Neural cell (in vitro differentiated cells): ENCODE data around the gene CIT. TPM values are rescaled to one million over a fixed set of nuclear protein-coding genes. Genes with fewer than 3 reads are reported as not detected.

ENCODE experiments used
- H2AFZ ChIP-seq: fragments of 200-600, 300-800 bp; sonication (generic), shearing (Covaris generic); 2 replicates; pipeline ENCODE4 v1.6.0; 2014; ENCODE audit warnings: low read depth, mild to moderate bottlenecking, antibody characterized with exemption, low read length, moderate library complexity
- H3F3A ChIP-seq: fragments of 200-600 bp; shearing (Covaris generic); 2 replicates; pipeline ENCODE4 v1.6.1; 2016; ENCODE audit warnings: mild to moderate bottlenecking, moderate library complexity, mixed read lengths, antibody characterized with exemption, low read length; ENCODE audit not compliant: insufficient read depth, poor library complexity, severe bottlenecking
- H3K27ac ChIP-seq: fragments of 200-600, 300-800 bp; sonication (generic), shearing (Covaris generic); 2 replicates; pipeline ENCODE4 v1.5.1; 2014; ENCODE audit warnings: mild to moderate bottlenecking, low read length, moderate library complexity
- H3K27me3 ChIP-seq: fragments of 300-800, 200-600 bp; sonication (generic), shearing (Covaris generic); 2 replicates; pipeline ENCODE4 v1.6.0; 2014; ENCODE audit warnings: mild to moderate bottlenecking, low read depth, low read length, moderate library complexity; ENCODE audit not compliant: insufficient read depth
- H3K36me3 ChIP-seq: fragments of 300-800, 200-600 bp; sonication (generic), shearing (Covaris generic); 2 replicates; pipeline ENCODE4 v1.5.1; 2014; ENCODE audit warnings: mild to moderate bottlenecking, antibody characterized with exemption, low read length, moderate library complexity; ENCODE audit not compliant: insufficient read depth
- H3K4me2 ChIP-seq: fragments of 300-800, 200-600 bp; sonication (generic), shearing (Covaris generic); 2 replicates; pipeline ENCODE4 v1.6.0; 2014; ENCODE audit warnings: mild to moderate bottlenecking, low read length
- H3K4me3 ChIP-seq: fragments of 300-800, 200-600 bp; sonication (generic), shearing (Covaris generic); 2 replicates; pipeline ENCODE4 v1.5.1; 2014; ENCODE audit warnings: mild to moderate bottlenecking, low read length, moderate library complexity
- H3K79me2 ChIP-seq: fragments of 200-600 bp; shearing (Covaris generic); replicated peaks from 2 replicates; pipeline ENCODE4 v1.6.0; 2014; ENCODE audit warnings: mild to moderate bottlenecking, low read length, moderate library complexity; ENCODE audit not compliant: insufficient read depth
- H3K9ac ChIP-seq: fragments of 300-800, 200-600 bp; sonication (generic), shearing (Covaris generic); 2 replicates; pipeline ENCODE4 v1.6.1; 2016; ENCODE audit warnings: mild to moderate bottlenecking, low read length, mixed read lengths
- H3K9me2 ChIP-seq: fragments of 200-600 bp; shearing (Covaris generic); 2 replicates; pipeline ENCODE4 v1.6.1; 2016; ENCODE audit warnings: mild to moderate bottlenecking, low read length, mixed read lengths; ENCODE audit not compliant: insufficient read depth
- H3K9me3 ChIP-seq: fragments of 200-600, 300-800 bp; sonication (generic), shearing (Covaris generic); 2 replicates; pipeline ENCODE4 v1.6.1; 2016; ENCODE audit warnings: mild to moderate bottlenecking, mixed run types, low read length, moderate library complexity, mixed read lengths
- H4K20me1 ChIP-seq: fragments of 200-600 bp; shearing (Covaris generic); 2 replicates; pipeline ENCODE4 v1.6.1; 2016; ENCODE audit warnings: mild to moderate bottlenecking, mixed run types; ENCODE audit not compliant: insufficient read depth
- CTCF ChIP-seq: fragments of 450-650 bp; IDR thresholded peaks from 2 replicates; pipeline ENCODE4 v1.5.1; 2014; ENCODE audit warnings: antibody characterized with exemption, mild to moderate bottlenecking, moderate library complexity; ENCODE audit not compliant: poor library complexity, severe bottlenecking
- EP300 ChIP-seq: fragments of 450-650 bp; conservative IDR thresholded peaks from 2 replicates; pipeline ENCODE4 v1.6.1; 2014; ENCODE audit warnings: antibody characterized with exemption, mild to moderate bottlenecking, moderate library complexity; ENCODE audit not compliant: poor library complexity, severe bottlenecking
- EZH2 ChIP-seq: fragments of 200-600, 300-800 bp; shearing (Covaris generic), sonication (generic); IDR thresholded peaks from 2 replicates; pipeline ENCODE4 v1.6.1; 2014; ENCODE audit warnings: antibody characterized with exemption, low read length, borderline replicate concordance, mild to moderate bottlenecking; ENCODE audit not compliant: insufficient read depth, poor library complexity, severe bottlenecking
- MXI1 ChIP-seq: fragments of 450-650 bp; conservative IDR thresholded peaks from 2 replicates; pipeline ENCODE4 v1.6.1; 2014; ENCODE audit warnings: antibody characterized with exemption, mild to moderate bottlenecking; ENCODE audit not compliant: poor library complexity, severe bottlenecking
- POLR2AphosphoS5 ChIP-seq: IDR thresholded peaks from 2 replicates; pipeline ENCODE4 v1.6.1; 2012
- RAD21 ChIP-seq: fragments of 450-650 bp; conservative IDR thresholded peaks from 2 replicates; pipeline ENCODE4 v1.6.1; 2014; ENCODE audit warnings: antibody characterized with exemption, mild to moderate bottlenecking, moderate library complexity
- REST ChIP-seq: IDR thresholded peaks from 2 replicates; pipeline ENCODE4 v1.6.1; 2012; ENCODE audit warnings: borderline replicate concordance
- SMC3 ChIP-seq: fragments of 450-650 bp; conservative IDR thresholded peaks from 2 replicates; pipeline ENCODE4 v1.6.1; 2014; ENCODE audit warnings: antibody characterized with exemption, mild to moderate bottlenecking, moderate library complexity; ENCODE audit not compliant: poor library complexity
- TAF1 ChIP-seq: IDR thresholded peaks from 2 replicates; pipeline ENCODE4 v1.6.1; 2012; ENCODE audit warnings: low read depth
- polyA plus RNA-seq: library from polyadenylated mRNA; depleted of rRNA; stranded (reverse); fragments of >200 nt; gene quantifications from 2 replicates; pipeline ENCODE4 v1.2.3, GENCODE V29; 2014

The CIT gene
- polyA plus RNA-seq, 1 donor from 2014 or later: 3.3 TPM

DNA sequence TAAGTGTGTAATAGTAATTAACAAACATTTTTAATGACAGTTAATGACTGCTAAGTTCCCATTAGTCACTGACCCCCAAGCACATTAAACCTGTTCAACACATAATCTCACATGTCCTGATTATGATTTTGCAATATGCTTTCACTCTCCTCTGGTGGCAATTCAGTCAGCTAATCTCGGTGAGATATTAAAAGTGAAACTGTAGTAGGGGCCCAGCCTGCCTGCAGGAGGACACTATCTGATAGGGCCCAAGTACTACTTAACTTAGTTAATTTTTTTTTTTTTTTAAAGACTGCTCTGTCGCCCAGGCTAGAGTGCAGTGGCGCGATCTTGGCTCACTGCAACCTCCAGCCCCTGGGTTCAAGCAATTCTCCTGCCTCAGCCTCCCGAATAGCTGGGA is 48.8 kb downstream of the CIT start:
- no peak overlapping the region for H3K4me2 ChIP-seq
- H3K9me2 ChIP-seq: no peaks in the 10 kb centered on the region
- H3K36me3 ChIP-seq: no peaks in the 10 kb centered on the region
- no peak overlapping the region for H3K27ac ChIP-seq
- H2AFZ ChIP-seq: no peak overlapping the region
- H3K79me2 ChIP-seq: no peaks in the 10 kb centered on the region
- no peak overlapping the region for H3K9ac ChIP-seq
- no peak overlapping the region for H3K4me3 ChIP-seq
- H3K27me3 ChIP-seq: no peaks in the 10 kb centered on the region
- no peaks in the 10 kb centered on the region for H3F3A ChIP-seq
- H3K9me3 ChIP-seq: no peaks in the 10 kb centered on the region
- no peaks in the 10 kb centered on the region for H4K20me1 ChIP-seq
- no peak for TF ChIP-seq POLR2AphosphoS5
- TF ChIP-seq MXI1: no peak
- TF ChIP-seq RAD21: no peak

GRCh38 chr12:119827760-119828159 is 49.4 kb downstream of the CIT start:
- H2AFZ ChIP-seq: no peak overlapping the region
- H4K20me1 ChIP-seq: no peaks in the 10 kb centered on the region
- H3K27me3 ChIP-seq: no peaks in the 10 kb centered on the region
- H3F3A ChIP-seq: no peaks in the 10 kb centered on the region
- H3K27ac ChIP-seq: no peak overlapping the region
- no peaks in the 10 kb centered on the region for H3K9me2 ChIP-seq
- no peaks in the 10 kb centered on the region for H3K79me2 ChIP-seq
- TF ChIP-seq CTCF (no peak), SMC3 (no peak), MXI1 (no peak), RAD21 (no peak), TAF1 (no peak), POLR2AphosphoS5 (no peak), EP300 (no peak), REST (no peak), EZH2 (no peak)
- no peaks in the 10 kb centered on the region for H3K36me3 ChIP-seq
- no peak overlapping the region for H3K4me3 ChIP-seq
- H3K9ac ChIP-seq: no peak overlapping the region
- H3K9me3 ChIP-seq: no peaks in the 10 kb centered on the region
- H3K4me2 ChIP-seq: no peak overlapping the region
